Measurements from ENCODE around the gene JAKMIP3. TPM values are rescaled to one million over a fixed set of nuclear protein-coding genes. Genes with fewer than 3 reads are reported as not detected.
"Not testable (repeated sequence)": the region's sequence is repeated elsewhere in the genome, so short reads cannot be mapped to it uniquely, and the experiment has no call there.

Gene JAKMIP3
- total RNA-seq, 1 experiment from 2014 or later = not detected

DNA sequence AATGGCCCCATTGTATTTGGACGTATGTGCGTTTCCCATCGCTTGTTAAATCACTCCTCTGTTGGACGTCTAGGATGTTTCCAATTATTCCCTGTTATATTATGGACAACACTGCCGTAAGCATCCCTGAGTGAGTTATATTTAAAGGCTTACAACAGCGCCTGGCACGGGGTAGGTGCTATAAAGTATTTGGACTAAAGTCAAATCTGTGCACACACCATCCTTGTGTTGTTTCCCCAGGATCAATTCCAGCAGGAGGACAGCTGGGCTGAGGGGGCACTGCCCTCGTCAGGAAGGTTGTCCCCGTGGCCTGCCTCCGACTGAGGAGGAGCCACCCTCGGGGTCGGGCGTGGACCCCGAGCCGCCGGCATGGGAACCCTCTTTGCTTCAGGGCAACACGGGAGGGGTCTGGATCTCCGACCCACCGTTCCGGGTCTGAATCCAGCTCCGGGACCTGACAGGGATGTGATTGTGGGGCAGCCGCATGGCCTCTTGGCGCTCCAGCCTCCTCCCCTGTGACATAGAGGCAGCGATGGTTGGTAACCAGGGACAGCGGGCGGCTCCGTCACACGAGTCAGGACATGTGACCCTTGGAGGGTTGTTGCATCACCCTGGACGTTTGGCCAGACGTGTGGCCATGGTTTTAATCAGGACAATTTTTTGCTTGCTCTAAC, 1.5 kb upstream of the JAKMIP3 start:
- DNase-seq (ENCODE audit: low read depth) = no peak

- DNase-seq (ENCODE audit: low read depth) = no peak
Measured at GRCh38 chr10:132064771-132065437, 842 bp upstream of the JAKMIP3 start.

DNA sequence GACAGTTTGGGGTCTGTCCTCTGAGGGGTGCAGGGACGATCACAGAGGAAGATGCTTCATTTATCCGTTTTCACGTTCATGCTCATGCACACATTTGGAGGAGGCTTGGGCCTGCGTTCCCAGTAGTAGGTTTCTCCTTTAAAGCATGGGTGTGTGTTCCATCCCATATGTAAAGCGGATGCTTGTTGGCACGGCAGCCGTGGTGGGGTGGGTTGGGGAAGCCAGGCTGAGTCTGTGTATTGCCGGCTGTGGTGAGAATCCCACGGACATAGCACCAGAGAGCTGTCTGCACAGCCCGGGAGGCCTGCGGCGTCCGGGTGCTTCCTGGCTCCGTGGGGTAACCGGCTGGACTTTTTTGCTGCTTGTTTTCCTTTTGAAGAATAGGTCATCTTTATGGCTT, 440 bp downstream of the JAKMIP3 start:
- no peak for DNase-seq (ENCODE audit: low read depth)

GRCh38 chr10:132066812-132067211, 1.1 kb downstream of the JAKMIP3 start:
- no peak for DNase-seq (ENCODE audit: low read depth)

DNA sequence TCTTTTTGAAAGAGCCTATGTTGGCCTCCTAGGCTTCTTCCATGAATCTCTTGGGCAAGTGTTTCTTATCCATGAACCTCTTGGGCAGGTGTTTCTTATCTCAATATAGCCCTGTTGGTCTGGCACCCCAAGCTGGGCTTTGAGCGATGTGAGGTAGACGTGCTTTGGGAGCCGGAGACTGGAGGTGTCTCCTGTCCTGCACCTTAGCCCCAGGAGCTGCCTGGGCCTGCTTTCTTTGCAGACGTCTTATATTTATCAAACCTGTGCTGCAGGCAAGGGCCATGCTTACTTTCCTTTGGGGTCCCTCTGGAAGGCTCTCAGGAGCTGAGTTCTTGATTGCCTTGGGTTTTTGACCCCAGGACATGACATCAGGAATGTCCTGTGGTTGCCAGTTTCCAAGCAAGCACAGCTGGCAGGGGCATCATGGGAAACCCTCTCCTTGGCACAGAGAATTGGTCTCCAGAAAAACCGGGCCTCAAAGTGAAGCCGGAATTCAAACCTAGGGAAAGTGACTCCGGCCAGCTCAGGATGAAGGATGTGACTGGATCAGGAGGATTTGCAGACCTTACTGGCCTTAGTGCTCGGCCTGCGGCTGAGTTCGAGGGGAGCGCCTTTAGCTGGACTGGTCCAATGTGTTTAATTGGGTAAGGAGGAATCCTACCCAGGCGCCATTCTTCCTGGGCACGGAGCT, 2.8 kb downstream of the JAKMIP3 start:
- no peak for DNase-seq (ENCODE audit: low read depth)

- no peak for DNase-seq (ENCODE audit: low read depth)
Measured at GRCh38 chr10:132069122-132069848, 3.5 kb downstream of the JAKMIP3 start.

DNA sequence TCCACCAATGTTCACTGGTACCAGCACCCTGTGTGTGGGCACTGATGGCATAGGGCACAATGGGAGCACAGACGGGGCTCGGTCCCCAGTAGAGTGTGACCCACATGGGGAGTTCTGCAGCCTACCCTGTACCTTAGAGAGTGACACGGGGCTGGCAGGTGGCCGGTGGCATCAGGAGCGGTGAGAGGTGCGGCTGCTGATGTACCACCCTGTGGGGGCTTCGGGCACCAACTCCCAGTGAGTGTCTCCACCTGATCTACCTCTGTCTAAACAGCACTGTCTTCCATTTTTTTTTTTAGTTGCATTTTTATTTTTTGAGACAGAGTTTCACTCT, 4.1 kb downstream of the JAKMIP3 start:
- no peak for DNase-seq (ENCODE audit: low read depth)

- no peak for DNase-seq (ENCODE audit: low read depth)
Measured at GRCh38 chr10:132070724-132071123, 5.0 kb downstream of the JAKMIP3 start.

GRCh38 chr10:132071667-132072066, 5.9 kb downstream of the JAKMIP3 start:
- no peak for DNase-seq (ENCODE audit: low read depth)

GRCh38 chr10:132075909-132076577, 10.3 kb downstream of the JAKMIP3 start:
- DNase-seq (ENCODE audit: low read depth) = no peak

DNA sequence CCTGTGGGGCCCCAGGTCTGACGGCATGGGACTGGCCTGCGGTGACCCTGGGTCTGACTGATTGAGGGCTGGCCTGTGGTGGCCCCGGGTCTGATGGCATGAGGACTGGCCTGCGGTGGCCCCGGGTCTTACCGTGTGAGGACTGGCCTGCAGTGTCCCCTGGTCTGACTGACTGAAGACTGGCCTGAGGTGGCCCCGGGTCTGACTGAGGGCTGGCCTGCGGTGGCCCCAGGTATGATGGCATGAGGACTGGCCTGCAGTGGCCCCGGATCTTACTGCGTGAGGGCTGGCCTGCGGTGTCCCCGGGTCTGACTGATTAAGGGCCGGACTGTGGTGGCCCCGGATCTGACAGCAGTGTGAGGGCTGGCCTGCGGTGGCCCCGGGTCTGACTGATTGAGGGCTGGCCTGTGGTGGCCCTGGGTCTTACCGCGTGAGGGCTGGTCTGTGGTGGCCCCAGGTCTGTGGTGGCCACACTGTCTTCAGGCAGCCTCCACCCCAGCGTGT, 10.9 kb downstream of the JAKMIP3 start:
- DNase-seq (ENCODE audit: low read depth) = no peak

DNA sequence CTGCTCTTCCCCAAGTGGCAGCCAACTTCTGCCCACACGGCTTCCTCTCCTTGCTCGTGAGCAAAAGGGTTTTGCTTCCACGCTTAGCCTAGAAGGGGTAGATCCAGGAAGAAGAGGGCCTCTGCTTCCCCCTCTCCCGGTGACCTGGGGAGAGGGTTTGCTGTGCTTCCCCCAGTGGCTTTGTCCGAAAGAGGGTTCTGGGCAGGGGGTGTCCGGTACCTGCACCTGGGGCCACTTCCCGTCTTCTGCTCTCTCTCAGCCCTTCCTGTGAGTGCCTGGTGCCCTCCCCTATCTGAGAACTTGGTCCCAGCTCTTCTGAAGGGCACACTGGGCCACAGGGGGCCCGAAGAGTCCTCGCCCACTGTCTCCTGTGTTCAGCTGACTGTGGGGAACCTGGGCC, 11.3 kb downstream of the JAKMIP3 start:
- DNase-seq (ENCODE audit: low read depth) = no peak

DNA sequence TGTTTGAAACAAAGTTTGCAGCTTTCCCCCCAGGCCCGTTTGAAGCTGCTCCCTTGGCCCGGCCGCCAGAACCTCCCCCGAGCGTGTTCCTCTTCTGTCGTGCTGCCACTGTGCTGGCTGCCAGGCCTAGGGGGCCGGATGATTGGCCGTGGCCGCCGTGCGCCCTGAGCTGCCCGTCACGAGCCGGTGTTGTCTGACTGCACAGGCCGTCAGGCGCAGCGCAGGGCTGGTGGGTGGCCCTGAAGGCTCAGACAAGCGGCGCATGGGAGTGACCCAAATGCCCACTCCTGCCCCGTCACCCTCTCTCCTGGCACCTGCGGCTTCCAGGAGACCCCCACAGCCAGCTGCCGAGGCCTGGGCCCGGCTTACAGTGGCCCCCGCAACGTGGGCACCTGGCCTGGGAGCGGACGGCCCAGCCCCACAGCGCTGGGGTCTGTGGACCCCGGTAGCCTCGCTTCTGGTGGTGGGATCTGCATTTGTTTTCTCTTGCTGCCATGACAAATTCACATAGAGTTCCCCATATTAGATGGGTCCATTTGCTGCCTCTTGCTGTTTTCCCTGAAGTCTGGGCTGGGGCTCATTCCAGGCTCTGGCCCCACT, 13.1 kb downstream of the JAKMIP3 start:
- DNase-seq (ENCODE audit: low read depth) = no peak

DNA sequence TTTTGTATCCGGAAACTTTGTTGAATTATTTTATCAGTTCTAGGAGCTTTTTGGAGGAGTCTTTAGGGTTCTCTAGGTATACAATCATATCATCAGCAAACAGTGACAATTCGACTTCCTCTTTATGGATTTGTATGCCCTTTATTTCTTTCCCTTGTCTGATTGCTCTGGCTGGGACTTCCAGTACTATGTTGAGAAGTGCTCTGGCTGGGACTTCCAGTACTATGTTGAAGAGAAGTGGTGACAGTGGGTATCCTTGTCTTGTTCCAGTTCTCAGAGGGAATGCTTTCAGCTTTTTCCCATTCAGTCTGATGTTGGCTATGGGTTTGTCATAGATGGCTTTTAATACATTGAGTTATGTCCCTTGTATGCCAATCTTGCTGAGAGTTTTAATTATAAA, 18.6 kb downstream of the JAKMIP3 start:
- not testable (repeated sequence) for DNase-seq (ENCODE audit: low read depth)

DNA sequence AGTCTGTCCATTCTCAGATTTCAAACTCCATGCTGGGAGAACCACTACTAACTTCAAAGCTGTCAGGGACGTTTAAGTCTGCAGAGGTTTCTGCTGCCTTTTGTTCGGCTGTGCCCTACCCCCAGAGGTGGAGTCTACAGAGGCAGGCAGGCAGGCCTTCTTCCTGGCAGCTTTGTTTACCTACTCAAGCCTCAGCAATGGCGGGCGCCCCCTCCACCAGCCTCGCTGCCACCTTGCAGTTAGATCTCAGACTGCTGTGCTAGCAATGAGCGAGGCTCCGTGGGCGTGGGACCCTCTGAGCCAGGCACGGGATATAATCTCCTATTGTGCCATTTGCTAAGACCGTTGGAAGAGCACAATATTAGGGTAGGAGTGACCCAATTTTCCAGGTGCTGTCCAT, 27.5 kb downstream of the JAKMIP3 start:
- DNase-seq (ENCODE audit: low read depth) = not testable (repeated sequence)

GRCh38 chr10:132094581-132095234, 29.0 kb downstream of the JAKMIP3 start:
- no peak for DNase-seq (ENCODE audit: low read depth)

- no peak for DNase-seq (ENCODE audit: low read depth)
Measured at GRCh38 chr10:132095403-132096113, 29.8 kb downstream of the JAKMIP3 start.

DNA sequence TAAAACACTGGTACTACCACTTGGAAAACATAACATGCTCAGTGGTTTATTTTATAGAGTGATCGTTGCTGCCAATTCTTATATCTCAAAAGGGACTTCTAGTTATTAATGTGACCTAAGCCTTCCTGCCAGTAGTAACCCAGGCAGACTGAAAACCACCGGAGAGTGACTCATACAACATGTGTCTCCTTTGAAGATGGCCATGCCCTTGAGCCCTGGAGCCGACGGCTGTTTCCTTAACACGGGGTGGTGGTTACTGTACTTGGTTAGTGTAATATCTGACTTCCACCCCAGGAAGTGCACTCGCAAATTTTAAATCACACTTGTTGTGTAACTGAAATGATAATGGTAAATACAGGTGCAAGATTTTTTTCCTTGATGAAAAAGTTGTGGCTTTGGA, 30.5 kb downstream of the JAKMIP3 start:
- peak; percentile 80 for DNase-seq (ENCODE audit: low read depth)

DNA sequence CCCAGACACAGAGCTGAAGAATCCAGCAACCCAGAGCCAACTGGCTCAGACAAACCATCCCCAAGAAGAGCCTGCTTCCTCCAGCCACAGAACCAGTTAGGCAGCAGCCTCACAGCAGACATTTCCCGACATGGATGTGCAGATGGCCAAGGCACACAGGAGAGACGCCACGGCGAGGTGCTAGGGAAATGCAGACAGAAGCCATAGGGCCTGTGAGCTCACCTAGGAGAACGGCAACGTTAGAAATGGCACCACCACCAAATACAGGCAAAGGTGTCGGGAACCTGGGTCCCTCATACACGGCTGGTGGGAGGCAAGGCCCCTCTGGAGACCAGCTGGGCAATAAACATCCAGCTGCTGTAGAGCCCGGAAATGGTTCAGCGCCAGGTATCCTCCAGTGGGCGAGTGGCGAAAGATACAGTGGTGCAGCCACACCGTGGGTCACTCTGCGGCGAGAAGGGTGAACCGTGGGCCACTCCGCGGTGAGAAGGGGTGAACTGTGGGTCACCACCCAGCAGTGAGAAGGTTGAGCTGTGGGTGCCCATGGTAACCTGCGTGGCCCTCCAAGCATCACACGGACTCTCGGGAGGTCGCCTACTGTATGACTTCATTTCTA, 31.2 kb downstream of the JAKMIP3 start:
- no peak for DNase-seq (ENCODE audit: low read depth)

Data from RPMI7951 (cell line).